ENCODE results near the gene MYO3B.

DNA sequence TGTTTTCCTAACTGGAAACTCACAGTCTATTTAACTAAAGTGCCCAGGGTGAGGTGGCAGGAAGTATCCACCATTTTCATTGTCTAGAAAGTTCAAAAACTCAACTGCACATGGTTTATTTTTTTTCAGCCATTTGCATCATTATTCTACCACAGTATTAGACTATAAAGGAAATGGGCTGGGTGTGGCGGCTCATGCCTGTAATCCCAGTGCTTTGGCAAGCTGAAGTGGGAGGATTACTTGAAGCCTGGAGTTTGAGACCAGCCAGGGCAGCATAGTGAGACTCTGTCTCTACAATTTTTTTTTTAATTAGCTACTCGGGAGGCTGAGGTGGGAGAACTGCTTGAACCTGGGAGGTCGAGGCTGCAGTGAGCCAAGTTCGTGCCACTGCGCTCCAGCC, 213.8 kb downstream of the MYO3B start:
- TF ChIP-seq, protein P1, sequence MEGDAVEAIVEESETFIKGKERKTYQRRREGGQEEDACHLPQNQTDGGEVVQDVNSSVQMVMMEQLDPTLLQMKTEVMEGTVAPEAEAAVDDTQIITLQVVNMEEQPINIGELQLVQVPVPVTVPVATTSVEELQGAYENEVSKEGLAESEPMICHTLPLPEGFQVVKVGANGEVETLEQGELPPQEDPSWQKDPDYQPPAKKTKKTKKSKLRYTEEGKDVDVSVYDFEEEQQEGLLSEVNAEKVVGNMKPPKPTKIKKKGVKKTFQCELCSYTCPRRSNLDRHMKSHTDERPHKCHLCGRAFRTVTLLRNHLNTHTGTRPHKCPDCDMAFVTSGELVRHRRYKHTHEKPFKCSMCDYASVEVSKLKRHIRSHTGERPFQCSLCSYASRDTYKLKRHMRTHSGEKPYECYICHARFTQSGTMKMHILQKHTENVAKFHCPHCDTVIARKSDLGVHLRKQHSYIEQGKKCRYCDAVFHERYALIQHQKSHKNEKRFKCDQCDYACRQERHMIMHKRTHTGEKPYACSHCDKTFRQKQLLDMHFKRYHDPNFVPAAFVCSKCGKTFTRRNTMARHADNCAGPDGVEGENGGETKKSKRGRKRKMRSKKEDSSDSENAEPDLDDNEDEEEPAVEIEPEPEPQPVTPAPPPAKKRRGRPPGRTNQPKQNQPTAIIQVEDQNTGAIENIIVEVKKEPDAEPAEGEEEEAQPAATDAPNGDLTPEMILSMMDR (conservative IDR thresholded peaks at IDR 0.05; ENCODE audit: low read length), result no peak
- no peak for TF ChIP-seq EZH2phosphoT487 (IDR thresholded peaks at IDR 0.05; ENCODE audit: borderline replicate concordance, low read depth, low read length)
